Activated CD4-positive, CD25-positive, alpha-beta regulatory T cell treated with anti-CD3 and anti-CD28 coated beads, Interleukin-2, amount 50 U/mL, for 16 hours (primary cell): ENCODE measurements around the gene C19orf25.

Experiments used
- DNase-seq: peaks from one replicate; pipeline ENCODE4 v3.0.0-alpha.2; 2020; ENCODE audit warnings: low read depth, low spot score

Gene C19orf25

DNA sequence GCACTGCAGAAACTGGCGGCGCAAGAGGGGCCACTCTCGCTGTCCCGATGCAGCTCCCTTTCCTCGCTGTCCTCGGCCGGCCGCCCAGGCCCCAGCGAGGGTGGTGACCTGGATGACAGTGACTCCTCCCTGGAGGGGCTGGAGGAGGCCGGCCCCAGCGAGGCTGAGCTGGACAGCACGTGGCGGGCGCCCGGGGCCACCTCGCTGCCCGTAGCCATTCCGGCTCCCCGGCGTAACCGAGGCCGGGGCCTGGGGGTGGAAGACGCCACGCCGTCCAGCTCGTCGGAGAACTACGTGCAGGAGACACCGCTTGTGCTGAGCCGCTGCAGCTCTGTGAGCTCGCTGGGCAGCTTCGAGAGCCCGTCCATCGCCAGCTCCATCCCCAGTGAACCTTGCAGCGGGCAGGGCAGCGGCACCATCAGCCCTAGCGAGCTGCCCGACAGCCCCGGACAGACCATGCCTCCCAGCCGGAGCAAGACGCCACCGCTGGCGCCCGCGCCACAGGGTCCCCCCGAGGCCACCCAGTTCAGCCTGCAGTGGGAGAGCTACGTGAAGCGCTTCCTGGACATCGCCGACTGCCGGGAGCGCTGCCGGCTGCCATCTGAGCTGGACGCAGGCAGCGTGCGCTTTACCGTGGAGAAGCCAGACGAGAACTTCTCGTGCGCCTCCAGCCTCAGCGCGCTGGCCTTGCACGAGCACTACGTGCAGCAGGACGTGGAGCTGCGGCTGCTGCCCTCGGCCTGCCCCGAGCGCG, 12.4 kb downstream of the C19orf25 start:
- no peak for DNase-seq

DNA sequence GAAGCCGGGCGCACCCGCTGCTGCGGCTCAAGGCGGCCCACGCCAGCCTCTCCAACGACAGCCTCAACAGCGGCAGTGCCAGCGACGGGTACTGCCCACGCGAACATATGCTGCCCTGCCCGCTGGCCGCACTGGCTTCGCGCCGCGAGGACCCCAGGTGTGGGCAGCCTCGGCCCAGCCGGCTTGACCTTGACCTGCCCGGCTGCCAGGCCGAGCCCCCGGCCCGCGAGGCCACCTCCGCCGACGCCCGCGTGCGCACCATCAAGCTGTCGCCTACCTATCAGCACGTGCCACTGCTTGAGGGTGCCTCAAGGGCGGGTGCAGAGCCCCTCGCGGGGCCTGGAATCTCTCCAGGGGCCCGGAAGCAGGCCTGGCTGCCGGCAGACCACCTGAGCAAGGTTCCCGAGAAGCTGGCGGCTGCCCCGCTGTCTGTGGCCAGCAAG, 13.0 kb downstream of the C19orf25 start:
- DNase-seq = no peak

DNA sequence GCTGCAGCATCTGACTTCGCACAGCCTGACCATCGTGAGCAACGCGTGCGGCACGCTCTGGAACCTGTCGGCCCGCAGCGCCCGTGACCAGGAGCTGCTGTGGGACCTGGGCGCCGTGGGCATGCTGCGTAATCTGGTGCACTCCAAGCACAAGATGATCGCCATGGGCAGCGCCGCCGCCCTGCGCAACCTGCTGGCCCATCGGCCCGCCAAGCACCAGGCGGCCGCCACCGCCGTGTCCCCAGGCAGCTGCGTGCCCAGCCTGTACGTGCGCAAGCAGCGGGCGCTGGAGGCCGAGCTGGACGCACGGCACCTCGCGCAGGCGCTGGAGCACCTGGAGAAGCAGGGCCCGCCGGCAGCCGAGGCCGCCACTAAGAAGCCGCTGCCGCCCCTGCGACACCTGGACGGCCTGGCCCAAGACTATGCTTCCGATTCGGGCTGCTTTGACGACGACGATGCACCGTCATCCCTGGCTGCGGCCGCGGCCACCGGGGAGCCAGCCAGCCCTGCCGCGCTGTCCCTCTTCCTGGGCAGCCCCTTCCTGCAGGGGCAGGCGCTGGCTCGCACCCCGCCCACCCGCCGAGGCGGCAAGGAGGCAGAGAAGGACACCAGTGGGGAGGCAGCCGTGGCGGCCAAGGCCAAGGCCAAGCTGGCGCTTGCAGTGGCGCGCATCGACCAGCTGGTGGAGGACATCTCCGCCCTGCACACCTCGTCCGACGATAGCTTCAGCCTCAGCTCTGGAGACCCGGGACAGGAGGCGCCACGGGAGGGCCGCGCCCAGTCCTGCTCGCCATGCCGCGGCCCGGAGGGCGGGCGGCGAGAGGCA, 13.6 kb downstream of the C19orf25 start:
- no peak for DNase-seq

DNA sequence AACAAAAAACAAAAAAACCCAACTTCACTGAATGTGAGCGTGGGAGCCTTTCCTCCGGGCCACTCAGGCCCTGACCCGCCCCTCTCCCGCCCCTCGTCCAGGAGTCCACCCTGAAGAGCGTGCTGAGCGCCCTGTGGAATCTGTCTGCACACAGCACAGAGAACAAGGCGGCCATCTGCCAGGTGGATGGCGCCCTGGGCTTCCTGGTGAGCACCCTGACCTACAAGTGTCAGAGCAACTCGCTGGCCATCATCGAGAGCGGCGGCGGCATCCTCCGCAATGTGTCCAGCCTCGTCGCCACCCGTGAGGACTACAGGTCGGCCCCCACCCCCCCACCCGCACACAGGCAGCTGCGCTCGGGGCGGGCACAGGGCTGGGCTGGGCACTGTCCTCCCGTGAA, 17.2 kb downstream of the C19orf25 start:
- no peak for DNase-seq

DNA sequence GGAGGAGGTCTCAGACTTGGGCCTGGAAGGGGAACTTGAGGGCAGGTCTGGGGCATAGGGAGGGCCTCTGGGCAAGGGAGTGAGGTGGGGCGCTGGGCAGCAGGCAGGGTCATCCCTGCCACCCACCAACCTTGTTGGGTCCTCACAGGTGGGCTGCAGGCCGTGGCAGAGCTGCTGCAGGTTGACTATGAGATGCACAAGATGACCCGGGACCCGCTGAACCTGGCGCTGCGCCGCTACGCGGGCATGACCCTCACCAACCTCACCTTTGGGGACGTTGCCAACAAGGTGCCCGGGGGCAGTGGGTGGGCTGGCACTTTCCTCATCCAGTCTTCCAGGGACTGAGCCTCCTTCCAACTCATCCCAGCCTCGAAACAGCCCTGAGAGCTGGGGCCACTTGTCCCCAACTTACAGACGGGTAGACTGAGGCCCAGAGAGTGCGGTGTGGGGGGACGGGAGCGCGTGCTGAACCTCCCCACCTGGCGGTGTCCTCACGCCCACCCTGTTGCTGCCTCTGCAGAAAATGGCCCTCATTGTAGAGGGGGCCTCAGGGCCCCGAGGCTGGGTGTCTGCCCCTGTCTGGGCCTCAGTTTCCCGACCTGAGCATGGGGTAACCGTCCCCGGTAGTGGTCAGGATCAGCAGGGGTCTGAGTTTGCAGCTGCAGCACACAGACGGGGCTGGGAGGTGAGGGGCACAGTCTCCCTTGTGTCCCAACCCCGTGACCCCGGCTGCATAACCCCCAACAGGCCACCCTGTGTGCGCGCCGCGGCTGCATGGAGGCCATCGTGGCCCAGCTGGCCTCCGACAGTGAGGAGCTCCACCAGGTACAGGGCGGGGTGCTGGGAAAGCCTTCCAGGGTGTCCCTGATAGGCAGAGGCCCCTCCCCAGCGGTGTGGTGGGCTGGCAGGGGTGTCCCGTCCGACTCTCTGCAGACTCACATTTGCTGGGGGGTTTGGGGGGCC, 18.7 kb downstream of the C19orf25 start:
- no peak for DNase-seq

DNA sequence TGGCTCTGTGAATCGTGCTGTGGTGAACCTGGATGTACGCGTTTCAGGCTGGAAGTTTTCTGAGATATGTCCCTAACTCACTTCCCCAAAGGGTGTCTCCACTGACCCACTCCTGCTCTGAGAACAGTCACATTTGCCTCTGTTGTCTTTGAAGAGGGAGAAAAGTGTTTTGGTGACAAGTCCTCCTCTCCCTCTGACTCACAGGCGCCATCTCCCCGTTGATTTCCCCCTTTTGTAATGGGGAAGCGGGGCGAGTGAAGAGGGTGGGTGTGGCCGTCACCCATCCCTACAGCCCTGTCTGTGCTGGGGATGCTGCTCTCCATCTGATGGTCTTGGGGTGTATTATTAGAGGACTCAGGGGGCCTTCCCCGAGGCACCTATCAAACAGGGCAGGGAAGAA, 19.5 kb downstream of the C19orf25 start:
- no peak for DNase-seq

DNA sequence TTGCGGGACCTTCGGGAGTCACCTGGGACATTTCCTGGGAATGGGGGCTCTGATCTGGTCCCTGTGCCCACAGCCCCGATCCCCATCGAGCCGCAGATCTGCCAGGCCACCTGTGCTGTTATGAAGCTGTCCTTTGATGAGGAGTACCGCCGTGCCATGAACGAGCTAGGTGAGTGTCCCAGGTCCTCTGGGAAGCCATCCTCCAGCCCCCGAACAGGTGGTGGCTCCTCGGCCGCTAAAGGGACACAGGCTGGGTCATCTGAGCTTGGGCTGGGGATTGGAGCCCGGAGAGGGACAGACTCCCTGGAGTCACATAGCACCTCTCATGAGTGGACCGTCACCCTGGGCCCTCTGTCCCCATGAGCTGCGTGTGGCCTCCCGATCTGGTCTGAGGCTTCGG, 21.1 kb downstream of the C19orf25 start:
- DNase-seq = no peak

DNA sequence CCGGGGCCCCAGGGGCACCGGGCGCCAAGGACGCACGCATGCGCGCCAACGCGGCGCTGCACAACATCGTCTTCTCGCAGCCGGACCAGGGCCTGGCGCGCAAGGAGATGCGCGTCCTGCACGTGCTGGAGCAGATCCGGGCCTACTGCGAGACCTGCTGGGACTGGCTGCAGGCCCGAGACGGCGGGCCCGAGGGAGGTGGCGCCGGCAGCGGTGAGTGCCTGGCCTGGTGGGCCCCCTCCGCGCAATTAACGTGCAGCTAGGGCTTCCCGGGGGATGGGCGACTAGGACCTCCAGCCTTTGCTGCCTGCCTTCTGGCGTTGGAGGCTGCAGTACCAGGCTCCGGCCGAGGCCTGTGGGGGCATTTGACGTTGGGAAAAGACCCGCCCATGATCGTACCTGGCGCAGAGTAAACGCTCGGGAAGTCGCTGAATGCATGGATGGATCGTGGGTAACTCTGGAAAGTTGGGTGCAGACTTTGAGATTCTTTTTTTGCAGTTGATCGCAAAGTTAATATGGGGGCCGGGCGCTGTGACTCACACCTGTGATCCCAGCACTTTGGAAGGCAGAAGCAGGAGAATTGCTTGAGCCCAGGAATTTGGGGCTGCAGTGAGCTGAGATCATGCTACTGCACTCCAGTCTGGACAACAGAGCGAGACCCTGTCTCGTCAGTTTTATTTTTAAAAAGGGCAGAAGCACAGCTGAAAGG, 21.8 kb downstream of the C19orf25 start:
- DNase-seq = no peak

DNA sequence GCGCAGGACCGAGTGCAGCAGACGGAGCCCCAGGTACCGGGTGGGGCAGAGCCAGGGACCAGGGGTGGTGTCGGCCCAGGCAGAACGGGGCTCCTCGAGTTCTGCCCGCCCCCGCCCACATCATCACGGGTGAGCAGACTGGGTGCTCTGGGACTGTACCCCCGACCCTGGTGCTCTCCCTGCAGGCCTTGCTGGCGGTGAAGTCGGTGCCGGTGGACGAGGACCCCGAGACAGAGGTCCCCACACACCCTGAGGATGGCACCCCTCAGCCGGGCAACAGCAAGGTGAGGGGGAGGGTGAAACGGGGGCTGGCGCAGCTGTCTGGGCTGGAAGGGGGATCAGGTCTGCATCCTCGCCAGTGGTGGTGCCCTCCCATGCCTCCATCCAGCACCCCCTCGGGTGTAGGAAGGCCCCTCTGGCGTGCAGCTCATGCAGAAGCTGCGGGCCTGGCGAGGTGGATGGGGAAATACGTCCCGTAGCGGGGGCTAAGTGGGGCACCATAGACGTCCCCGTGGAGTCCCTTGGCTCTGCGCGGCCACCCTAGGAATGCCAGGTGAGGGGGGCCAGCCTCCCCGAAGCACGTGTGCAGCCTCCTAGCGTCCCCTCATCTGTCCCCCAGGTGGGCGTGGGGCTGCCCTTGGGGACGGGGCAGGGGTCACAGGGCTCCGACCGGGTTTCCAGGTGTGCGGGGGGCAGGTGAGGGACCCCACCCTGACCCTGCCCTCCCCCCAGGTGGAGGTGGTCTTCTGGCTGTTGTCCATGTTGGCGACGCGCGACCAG, 22.7 kb downstream of the C19orf25 start:
- no peak for DNase-seq

DNA sequence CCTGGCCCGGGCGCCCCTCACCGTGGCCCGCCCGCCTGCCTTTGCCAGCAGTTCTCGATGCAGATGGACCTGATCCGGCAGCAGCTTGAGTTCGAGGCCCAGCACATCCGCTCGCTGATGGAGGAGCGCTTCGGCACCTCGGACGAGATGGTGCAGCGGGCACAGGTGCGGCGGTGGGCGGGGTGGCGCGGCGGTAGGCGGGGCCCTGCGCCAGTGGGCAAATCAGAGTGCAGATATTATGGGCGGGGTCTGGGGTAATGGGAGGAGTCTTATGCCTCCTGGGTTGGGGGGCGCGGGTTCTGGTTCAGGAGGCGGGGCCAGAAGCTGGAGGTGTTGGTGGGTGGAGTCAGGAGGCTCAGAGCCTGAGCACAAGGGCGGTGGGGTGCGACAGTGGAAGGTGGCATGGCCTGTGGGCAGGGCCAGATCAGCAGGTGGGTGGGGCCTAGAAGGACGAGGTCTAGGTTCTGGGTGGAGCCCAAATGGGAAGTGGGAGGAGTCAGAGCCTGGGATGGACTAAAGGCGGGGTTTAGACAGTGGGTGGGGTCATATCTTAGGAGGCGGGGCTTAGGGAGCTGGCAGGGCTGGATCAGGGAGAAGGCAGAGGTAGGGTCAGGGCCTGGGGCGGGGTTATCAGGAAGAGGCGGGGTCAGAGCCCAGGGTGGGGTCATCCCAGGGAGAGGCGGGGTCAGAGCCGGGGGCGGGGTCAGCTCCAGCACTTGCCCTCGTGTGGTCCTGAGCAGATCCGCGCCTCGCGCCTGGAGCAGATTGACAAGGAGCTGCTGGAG, 23.5 kb downstream of the C19orf25 start:
- DNase-seq = no peak

DNA sequence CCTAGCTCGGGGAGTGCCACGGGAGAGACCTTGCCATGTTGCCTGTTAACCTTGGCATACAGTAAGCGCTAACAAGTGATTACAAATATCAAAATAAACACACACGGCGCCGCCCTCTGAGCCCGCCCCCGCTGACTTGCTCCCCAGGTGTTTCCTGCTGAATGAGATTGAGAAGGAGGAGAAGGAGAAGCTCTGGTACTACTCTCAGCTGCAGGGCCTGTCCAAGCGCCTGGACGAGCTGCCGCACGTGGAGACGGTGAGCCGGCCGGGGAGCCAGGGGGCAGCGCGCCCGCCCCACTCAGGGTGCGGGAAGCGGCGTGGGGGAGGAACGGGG, 24.0 kb downstream of the C19orf25 start:
- DNase-seq = no peak

DNA sequence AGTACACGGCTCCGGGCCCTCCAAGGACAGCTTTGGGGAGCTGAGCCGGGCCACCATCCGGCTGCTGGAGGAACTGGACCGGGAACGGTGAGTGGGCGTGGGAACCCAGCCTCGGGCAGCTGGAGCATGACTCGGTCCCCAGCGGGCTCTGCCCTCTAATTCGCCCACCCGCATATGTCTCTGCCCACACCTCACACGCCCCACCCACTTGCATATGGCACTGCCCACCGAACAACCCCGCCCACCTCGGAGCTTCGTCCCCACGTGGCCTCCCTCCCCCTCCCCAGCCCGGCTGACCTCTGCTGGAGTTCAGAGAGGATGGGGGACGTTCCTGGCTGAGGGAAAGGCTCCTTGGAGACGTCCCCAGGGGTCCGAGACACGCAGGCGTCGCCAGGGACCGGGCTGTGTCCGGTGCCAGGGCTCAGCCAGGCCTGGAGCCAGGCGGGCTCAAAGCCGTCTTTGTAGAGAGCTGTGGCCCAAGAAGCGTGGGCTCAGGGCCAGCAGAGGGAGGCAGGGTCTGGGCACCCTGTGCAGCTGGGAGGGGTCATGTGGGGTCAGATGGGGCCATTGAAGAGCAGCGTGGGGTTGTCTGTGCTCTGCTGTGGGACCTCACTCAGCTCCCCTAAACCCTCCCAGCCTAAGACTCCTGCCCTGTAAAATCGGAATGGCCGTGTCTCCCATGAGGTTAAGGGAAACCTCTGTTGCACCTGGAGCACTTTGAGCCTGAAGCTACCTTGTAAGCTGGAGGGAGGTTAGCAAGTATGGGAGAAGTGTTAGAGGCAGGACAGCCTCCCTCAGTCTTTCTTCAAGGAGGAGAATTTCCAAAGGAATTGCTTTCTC, 25.3 kb downstream of the C19orf25 start:
- DNase-seq = no peak

DNA sequence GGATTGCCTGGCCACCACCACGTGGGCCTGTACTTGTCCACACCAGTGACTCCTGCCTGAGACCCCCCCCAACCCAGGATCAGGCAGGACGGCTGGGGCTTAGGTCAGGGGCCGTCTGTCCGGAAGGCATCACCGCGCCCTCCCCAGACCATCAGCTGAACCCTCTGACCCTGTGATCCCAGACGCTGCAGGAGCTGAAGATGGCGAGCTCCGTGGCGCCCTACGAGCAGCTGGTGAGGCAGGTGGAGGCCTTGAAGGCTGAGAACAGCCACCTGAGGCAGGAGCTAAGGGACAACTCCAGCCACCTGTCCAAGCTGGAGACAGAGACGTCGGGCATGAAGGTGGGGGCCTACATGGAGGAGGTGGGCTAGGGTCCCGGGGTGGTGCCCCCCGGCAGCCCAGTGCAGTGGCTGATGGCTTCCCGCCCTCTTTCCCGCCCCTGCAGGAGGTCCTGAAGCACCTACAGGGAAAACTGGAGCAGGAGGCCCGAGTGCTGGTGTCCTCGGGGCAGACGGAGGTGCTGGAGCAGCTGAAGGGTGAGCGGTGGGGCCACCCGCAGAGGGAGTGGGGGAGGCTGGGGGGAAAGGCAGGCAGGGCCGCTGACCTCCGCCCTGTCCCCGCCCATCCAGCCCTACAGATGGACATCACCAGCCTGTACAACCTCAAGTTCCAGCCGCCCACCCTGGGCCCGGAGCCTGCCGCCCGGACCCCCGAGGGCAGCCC, 26.1 kb downstream of the C19orf25 start:
- DNase-seq = no peak

DNA sequence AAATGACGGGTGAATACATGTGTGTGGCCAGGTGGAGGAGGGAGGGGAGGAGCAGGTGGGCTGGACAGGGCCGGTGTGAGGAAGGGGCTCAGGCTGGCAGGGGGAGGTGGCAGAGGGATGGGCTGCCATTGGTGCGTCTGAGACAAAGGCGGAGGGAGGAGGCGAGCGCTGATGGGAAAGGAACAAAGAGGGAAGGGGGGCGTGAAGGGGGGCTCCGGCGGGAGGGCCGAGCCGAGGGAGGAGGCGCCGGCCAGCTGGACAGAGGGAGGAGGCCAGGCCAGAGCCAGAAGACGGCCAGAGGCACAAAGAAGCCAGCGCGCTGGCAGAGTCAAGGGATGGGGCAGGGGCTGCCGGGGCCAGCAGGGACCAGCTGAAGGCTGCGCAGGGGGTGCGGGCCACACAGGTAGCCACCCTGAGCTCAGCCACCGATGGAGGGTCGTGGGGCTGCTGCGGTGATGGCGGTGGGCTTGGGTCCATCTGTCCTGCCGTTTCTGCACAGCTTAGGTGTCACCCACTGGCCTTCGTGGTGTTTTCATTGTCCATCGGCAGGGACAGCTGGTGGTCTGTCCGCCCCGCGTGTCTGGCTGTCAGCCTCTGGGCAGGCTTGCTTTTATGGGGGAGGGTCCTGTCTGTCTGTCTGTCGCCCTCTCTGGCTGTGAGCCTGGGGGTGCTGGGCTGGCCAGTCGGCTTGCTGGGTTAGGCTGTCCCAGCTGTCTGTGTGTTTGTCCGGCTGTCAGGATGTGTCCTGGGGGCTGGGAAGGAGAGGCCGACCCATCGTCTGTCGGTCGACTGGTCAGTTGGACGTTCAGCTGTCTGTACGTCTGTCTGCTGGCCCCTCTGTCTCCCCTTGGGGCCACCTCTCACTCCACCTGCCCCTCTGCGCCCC, 26.9 kb downstream of the C19orf25 start:
- no peak for DNase-seq

DNA sequence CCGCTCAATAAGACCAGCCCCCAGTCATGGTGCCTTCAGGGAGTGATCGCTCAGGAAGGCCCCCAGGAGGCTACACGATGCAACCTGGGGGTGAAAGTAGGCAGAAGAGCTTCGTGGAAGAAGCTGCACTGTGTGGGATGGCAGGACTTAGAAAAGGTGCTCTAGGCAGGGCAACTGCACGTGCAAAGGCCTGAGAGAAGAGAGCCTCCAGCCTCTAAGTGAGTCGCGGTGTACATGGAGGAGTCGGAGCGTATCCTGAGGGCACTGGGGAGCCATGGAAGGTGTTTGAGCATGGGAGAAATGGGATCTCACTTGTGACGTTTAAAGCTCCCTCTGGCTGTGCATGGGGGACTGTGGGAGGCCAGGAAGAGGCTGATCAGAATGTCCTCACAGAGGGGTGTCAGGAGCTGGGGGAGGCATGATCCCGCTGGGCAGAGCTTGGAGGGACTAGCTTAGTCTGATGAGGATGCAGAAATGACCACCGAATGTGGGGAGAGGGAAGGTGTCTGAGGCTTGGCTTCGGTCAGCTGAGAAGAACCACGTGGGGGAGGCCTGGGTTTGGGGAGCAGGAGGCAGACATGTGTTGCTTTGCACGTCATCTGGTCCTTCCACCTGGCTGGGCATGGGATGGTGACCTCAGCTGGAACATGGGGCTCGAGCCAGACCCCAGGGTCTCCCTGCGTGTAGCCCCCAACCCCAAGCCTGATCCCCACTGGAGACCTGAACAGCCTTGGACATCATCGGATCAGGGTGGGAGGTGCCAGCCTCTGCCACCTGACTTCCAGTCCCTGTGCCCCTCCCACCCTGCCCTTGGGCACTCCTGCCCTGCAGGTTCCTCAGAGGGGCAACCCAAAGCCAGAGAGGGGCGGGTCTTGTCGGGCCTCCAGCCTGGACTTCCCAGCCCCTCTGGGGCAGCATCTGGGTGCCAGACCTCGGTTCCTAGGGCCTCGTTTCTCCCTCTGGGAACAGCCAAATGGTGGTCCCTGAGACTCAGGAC, 28.0 kb downstream of the C19orf25 start:
- DNase-seq = no peak
